AG10803 (cell line): Measurements from ENCODE around the gene DHRS9.

Experiments
- DNase-seq: peaks from one replicate; pipeline ENCODE4 v3.0.0; 2010; ENCODE audit warnings: low read depth
- H3K4me3 ChIP-seq: 2 replicates; pipeline ENCODE4 v1.5.1; 2011; ENCODE audit warnings: mild to moderate bottlenecking, low read length, control low read depth
- TF ChIP-seq, protein P1 (sequence below): conservative IDR thresholded peaks from 2 replicates; pipeline ENCODE4 v1.5.1; 2011; ENCODE audit warnings: mild to moderate bottlenecking, low read length, control low read depth, inconsistent platforms

Gene DHRS9

DNA sequence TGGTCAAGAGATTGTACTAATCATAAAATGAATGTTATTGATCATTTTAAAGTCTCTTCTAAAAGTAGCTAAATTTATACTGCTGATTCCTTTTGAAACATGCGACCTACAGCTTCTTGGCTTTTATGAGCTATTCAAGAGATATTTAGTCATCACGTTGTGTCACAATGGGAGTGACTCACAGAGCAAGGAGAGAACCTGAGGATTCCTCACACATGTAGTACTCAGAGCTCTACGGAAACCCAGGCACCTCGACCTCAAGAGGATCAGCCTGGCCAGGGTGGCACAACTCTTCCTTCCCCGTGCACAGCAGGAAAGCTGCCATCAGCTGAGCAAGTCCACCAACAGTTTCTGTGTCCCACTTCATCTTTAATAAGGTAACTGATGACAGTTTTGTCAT lies at the start of gene DHRS9:
TSS of gene DHRS9 (plus strand) at position 223 of the 400 bp plus-strand sequence. CDS start 12,019 bp downstream, outside the sequence.
- TF ChIP-seq, protein P1, sequence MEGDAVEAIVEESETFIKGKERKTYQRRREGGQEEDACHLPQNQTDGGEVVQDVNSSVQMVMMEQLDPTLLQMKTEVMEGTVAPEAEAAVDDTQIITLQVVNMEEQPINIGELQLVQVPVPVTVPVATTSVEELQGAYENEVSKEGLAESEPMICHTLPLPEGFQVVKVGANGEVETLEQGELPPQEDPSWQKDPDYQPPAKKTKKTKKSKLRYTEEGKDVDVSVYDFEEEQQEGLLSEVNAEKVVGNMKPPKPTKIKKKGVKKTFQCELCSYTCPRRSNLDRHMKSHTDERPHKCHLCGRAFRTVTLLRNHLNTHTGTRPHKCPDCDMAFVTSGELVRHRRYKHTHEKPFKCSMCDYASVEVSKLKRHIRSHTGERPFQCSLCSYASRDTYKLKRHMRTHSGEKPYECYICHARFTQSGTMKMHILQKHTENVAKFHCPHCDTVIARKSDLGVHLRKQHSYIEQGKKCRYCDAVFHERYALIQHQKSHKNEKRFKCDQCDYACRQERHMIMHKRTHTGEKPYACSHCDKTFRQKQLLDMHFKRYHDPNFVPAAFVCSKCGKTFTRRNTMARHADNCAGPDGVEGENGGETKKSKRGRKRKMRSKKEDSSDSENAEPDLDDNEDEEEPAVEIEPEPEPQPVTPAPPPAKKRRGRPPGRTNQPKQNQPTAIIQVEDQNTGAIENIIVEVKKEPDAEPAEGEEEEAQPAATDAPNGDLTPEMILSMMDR = no peak
- no peak within 1 kb of the TSS for H3K4me3 ChIP-seq
- no peak for DNase-seq

DNA sequence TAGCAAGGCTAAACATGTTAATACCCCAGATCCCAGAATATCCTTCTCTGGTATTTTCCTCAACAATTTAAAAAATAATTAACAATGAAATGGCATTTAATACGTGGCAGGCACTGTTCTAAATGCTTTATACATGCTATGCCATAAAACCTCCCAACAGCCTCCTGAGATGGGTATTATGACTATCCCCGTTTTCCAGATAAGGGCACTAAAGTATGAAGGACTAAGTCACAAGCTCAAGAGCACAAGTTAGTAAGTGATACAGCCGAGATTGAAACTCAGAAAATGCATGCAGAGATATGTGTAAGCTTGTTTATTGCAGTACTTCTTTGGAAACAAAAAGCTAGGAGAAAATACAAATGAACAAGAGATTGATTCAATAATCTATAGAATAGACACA lies 46.2 kb upstream of the DHRS9 start:
- TF ChIP-seq, protein P1 = no peak
- DNase-seq = no peak
- H3K4me3 ChIP-seq = no peak overlapping the region

DNA sequence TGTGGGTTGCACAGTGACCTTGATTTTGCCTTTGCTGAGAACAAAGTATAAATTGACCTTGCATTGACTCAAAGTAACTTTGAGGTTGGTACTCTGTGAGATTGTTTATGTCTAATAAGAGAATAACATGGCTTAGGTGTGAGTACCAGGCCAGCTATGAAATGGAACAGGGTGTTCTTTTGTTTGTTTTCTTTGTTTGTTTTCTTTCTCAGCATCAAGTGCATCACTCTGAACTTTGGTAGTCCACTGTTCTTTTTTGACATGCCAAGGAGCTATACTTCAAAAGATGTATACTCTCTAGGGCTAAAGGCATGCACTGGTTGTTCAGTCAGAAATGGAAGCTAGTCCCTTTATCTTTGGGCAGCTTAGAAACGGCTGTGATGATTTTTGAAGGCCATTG lies 43.3 kb upstream of the DHRS9 start:
- TF ChIP-seq, protein P1 = no peak
- no peak for DNase-seq
- no peak overlapping the region for H3K4me3 ChIP-seq

DNA sequence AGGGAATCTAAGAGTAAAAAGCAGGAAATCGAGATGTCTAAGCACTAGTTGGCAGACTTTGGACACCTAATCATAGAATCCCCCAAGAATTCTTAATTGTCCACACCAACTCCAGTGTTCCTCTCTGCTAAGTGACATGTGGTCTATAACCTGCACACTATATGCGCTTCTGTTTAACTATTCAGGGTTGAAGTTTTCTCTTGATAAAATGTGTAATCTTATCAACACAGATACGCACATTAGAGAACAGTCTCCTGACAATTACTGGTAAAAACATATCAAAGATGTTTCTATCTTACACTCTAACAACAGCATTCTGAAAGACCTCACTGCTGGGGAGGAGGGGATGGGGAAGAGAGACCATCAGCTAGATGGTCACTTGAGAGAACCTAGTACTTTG lies 42.1 kb upstream of the DHRS9 start:
- no peak overlapping the region for H3K4me3 ChIP-seq
- TF ChIP-seq, protein P1 = no peak
- DNase-seq = no peak

DNA sequence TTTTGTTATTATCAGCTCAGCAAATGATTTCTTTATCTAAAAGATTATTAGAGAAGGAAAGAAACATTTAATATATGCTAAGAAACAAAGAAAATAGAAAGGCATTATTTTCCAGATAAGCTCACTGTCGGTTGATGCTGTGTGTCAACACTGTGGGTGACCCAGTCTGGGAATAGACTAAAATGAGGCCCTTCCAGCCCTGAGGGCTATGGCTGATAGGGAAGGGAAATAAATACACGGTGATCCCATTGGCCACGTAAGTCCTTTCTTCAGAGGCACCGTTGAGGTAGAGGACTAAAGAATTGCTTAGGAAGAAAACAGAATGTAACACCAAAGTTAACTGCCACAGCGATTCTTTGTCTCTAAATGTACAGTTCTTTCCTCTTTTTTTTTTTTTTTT lies 40.0 kb upstream of the DHRS9 start:
- H3K4me3 ChIP-seq = no peak overlapping the region
- DNase-seq = no peak
- TF ChIP-seq, protein P1 = no peak

DNA sequence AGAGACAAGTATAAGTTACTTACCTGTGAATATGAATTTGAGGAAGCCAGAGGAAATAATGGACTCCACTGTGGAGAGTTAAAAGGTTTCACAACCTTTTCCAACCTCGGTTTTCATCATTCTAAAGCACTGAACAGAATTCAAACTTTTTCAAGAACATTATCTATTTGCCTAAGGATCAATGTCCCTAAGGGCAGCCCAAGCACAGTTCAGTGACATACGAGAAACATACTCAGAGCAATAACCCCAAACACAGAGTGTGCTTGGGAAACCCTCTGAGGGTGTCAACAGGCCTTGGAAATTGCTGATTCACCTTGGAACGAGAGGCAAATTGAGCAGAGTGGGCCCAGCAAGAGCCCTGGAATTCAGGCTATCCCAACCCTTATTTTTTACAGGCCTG lies 38.2 kb upstream of the DHRS9 start, which contains the start of gene ABCB11:
TSS of gene ABCB11 (minus strand) at position 123 of the 400 bp plus-strand sequence. CDS start 13,199 bp downstream, outside the sequence.
- TF ChIP-seq, protein P1 = no peak
- no peak for DNase-seq
- H3K4me3 ChIP-seq = no peak within 1 kb of the TSS

DNA sequence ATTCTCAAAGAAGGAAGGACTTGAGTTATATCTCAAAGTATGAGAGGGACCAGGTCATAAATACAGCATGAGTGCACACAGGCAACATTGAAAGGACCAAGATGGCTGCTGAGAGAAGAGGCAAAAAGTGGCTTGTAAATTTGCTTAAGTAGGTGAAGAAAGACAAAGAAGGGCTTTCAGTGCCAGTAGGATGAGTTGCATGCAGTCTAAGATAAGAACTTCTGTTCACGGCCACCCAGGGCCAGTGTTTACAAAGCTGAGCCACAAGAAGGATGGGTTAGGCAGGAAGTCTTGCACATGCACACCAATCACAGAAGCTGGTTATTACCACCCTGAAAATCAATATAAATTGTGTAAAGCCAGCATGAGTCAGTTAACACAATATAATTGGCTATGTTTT lies 35.1 kb upstream of the DHRS9 start:
- TF ChIP-seq, protein P1 = no peak
- DNase-seq = no peak
- H3K4me3 ChIP-seq = no peak overlapping the region
